IPS DF 4.7 (cell line): ENCODE data around the gene TIAM2.

Source experiments
- DNase-seq: peaks from one replicate; pipeline ENCODE4 v3.0.0-alpha.2; 2013; ENCODE audit warnings: low spot score; ENCODE audit errors: extremely low read depth

Gene TIAM2

DNA sequence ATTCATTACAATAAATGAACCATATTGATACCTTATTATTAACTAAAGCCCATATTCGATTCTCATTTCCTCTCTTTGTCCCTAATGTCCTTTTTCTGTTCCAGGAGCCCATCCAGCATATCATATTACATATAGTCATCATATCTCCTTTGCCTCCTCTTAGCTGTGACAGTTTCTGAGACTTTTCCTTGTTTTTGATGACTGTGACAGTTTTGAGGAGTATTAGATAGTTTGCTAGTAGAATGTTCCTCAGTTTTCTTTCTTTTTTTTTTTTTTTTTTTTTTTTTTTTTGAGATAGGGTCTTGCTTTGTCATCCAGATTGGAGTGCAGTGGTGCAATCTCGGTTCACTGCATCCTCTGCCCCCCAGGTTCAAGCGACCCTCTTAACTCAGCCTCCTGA is 61.6 kb downstream of the TIAM2 start:
- DNase-seq = no peak

DNA sequence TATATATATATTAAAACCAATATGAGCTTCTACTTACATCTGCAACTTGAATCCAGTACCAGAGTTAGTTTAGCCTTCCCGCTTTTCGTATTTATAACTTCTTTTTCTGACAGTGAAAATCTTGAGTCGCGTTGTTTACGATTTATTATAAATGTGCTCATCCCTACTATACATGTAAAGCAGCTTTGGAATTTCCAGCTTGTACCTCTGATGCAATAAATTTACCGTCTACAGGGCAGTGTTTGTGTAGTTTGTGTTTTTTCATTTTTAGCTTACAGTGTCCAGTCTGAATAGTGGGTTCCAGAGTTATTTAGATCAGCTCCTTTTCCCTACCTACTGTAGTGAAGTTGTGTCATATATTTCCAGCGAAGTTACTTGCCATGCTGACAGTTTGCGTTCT is 66.3 kb downstream of the TIAM2 start:
- DNase-seq = no peak

DNA sequence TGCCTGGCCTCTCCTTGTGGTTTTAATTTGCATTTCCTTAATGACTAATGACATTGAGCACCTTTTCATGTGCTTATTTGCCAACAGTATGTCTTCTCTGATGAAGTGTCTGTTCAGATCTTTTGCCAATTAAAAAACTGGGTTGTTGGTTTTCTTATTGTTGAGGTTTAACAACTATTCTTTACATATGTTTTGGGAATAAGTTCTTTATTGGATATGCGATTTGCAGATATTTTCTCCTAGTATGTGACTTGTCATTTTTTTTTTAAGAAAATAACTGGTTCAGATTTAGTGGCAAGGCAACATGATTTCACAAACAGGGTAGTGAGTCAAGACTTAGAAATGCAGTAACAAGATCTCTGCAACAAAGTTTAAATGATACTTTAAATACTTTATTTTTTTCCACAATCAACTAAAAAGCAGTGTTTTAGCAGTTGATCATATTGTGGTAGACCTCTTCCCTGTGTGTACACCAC is 67.8 kb downstream of the TIAM2 start:
- no peak for DNase-seq

DNA sequence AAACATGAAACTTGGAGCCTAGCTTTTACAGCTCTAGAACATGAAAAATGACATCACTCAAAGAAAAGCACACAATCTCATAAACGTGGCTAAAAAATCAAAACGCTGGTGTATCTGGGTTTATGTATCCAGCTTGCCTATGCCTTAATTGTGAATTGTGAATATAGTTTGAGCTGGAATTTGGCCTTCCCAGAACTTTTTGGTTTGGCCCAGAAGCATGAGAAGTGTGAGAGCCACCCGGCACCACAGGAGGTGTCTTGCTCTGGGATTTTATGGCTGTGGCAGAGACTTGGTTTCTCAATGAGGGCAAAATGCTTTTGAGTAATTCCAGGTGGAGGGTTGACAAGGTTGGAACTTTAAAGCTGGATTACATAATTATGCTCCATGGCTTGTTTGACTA is 69.2 kb downstream of the TIAM2 start:
- DNase-seq = no peak

DNA sequence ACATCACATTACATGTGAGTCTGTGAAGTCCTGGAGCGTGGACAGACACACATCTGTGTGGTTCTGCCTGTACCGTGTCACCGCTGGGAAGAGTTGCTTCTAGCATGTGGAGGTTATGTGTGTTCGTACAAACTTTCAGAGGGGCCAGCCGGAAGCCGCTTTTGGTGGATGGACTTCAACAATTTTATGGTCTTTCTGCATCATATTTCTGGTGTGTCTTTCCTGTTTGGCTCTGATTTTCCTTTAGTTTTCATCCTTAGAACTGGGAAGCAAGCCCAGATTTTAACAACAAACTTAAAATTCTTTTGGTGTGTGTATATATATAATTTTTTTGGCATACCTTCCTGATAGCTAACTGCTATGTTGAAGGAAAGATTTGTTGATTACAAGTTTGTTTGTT is 71.2 kb downstream of the TIAM2 start:
- no peak for DNase-seq

DNA sequence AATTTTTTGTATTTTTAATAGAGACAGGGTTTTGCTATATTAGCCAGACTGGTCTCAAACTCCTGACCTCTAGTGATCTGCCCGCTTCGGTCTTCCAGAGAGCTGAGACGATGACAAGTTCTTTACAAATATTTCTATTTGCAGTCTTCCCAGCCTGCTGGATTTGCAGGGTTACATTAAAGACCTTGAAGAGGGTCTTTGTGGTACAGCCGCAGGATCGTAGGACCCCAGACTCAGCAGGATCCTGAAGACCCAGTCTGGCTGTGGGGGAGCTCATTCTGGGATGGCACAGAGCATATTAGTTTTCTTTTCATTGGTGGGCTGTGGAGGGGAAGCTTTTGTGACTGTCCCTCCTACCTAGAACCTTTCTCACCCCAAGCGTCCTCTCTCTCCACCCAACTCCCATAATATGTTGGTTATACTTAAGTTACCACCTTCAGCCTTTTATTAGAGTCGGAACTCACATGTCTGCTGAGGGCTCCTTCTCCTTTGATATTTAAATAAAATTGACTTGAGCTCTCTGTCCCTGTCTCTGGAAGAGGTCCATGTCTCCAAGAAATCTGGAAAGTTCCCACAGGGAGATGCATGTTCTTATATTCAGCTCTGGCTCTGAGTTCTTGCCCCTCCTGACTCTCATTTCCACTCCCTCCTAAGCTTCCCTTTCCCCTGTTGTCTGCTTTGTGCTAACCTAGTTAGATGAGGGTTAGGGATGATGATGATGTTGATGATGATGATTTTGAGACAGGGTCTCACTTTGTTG is 72.0 kb downstream of the TIAM2 start:
- DNase-seq = no peak

DNA sequence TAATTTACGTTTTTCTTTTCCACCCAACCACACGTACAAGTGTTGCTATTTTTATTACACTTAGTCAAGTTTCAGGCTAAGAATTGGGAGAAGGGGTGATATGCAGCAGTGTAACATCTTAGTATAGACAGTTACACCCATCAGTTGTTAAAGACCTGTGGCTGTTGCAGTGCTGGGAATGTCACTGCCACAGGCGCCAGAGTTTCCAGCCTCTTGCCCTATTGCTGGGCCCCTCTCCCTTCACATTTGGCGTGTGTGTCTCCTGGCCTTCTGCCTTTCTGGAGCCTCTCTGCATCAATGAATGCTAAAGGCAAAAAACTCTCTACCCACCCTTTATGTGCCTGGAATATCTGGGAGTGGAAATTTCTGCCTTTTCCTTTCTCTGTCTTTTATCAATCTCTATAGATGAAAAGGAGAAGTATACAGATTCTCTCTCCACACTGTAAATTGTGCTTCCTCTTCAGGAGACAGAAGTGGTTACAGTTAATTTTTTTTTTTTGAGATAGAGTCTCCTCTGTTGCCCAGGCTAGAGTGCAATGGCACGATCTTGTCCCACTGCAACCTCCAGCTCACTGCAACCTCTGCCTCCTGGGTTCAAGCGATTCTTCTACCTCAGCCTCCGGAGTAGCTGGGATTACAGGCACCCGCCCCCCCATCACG is 73.0 kb downstream of the TIAM2 start:
- no peak for DNase-seq

DNA sequence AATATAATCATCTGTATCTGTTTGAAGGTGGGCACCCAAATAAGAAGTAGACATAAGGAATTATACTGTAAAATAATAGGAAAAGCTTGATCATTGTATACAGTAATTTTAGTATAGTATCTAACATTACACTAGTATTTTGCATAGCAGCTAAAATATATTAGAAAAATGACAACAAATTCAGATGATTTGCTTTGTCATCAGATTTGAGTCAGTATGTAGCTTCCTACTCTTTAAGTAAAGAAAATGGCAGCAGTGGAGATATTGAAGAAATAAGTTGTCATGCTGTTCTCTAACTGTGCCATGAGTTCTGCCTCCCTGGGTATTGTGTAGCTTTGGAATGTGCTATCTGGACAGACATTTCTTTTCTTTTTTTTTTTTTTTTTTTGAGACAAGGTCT is 74.4 kb downstream of the TIAM2 start:
- no peak for DNase-seq

DNA sequence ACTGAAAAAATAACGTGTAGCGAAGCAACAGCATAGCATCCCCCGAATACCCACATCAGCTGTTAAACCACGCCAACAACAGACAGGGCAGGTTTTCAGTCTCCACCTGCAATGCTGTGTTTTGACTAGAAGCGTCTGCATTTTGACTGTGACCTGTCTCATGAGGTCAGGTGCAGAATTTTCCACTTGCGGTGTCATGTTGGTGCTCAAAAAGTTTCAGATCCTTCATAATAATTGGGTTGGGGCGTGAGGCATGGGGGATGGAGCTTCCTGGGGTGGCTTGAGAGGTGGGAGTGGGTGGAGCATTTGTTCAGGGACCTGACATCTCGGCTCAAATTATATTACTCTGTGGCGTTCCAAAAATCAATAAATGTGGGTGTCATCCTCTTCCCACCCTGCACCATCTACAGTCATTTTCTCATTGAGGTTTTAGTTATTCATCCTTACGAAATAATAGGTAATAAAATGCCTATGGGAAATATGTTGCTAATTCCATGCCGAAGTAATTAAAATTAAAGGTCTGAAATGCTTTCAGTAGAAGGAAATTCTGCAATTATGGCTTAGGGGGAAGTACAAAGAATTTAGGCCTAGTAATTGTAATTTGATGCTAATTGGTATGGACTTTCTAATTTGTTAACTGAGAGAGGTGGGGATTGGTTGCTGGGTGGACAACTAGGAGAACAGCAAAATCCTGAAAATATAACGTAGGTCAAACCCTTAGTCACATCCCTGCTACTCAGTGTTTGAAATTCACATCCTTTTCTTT is 81.0 kb downstream of the TIAM2 start:
- DNase-seq = no peak

DNA sequence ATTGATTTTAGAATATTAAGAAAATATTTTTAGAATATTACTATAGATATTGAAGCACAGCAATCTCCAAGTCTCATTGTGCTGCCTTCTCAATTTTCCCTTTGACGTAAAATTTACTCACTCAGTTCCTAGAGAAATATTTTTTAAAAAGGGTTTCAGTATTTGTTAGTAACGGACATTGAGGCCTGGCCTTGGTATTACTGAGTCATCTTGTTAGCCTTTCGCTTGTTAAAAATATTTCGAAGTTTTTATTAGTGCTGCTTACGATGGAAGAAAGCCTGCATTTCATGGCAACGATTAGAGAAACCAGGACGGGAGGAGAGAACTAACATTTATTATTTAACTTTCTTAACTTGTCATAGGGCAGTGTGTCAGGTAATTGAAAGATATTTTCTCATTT is 82.2 kb downstream of the TIAM2 start:
- DNase-seq = no peak

DNA sequence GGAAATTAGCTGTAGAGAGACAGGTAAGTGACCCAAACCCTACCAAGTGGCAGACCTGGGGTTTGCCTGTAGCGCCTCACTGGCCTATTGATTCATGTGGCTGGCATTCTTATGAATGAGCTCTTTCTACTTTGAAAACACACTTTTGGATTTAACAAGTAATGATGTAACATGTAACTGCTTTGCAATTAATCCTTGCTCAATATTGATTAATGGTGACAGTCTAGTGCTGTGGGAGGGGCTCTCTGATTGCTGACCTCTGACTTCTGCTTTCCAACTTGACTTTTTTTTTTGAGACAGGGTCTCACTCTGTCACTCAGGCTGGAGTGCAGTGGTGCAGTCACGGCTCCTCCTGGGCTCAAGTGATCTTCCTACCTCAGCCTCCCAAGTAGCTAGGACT is 82.7 kb downstream of the TIAM2 start:
- DNase-seq = no peak

DNA sequence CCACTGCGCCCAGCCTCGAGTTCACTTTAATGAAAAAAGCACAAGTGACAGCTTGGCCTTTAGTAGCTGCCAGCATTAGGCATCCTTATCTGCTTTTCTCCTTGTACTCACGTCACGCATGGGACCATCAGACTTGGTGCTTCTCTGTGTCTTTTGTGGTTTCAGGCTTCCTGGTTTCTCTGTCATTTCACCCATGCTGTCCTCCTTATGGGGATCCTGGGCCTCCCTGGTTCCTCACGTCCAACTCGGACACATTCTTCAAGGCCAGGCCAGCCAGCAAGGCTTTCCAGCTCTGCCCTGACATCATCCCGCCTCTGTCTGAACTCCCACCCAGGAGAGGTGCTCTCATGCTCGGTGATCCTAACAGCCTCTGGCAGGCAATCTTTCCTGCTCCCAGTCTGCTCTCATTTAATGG is 83.2 kb downstream of the TIAM2 start:
- no peak for DNase-seq

DNA sequence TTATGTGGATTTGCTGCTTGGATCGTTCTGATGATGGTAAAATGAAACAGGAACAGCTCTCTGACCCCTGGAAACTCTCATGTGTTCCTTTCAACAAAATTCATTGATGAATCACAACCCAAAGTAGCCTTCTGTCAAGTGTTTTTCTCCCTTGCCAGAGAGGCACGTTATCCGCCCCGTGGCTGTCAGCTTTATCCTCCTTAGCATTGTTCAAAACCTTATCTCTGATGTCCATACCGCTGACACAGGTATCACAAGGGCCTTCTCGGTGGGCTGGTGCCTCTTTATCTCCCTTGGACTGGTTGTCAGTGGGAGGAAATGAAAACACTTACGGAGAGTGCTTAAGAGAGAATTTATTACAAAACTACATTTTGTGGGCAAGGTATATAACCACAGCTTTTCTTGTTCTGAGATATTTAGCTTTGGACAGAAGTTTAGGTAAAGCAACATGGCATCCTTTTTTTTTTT is 84.9 kb downstream of the TIAM2 start:
- no peak for DNase-seq

DNA sequence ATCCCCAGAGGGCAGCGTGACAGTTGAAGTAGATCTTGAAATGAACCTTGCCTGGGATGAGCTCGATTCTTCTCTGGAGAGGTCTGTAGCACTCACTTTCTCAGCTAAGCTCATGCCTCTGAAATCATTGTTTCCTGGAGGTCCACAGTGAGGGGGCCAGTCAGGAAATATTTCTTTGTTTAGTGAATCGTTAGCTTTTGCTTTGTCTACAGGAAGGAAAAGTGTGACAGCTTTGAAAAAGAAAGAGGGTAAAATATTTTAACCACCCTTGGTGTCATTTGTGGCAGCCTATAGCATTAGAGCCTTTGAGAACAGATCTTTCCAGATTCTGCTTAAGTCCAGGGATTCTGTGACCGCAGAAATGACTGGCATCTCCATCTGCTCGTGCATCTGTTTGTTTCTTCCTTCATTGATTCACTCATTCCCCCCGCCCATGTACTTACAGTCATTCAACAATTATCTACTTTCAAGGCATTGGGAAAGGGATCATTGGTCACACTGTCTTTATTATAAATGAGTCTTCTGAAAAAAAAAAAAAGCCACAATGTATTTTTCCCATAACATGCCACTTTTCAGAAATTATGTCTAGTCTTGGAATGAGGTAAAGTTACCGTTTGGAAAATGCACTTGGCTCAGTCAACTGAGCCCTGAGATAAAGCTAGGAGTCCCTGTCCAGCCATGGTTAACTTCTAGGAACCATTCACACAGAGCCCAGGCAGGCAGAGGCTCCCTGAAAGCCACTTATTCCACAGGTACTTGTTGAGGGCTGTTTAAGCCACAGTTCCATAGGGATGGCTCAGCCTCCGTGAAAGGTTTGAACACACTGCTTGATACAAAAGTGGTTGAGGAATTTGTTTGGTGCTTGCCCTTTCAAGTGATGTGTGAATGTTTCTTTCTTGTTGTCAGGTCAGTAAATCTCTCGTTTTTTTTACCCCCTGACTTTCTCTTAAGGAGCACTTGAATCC is 86.0 kb downstream of the TIAM2 start:
- DNase-seq = no peak

DNA sequence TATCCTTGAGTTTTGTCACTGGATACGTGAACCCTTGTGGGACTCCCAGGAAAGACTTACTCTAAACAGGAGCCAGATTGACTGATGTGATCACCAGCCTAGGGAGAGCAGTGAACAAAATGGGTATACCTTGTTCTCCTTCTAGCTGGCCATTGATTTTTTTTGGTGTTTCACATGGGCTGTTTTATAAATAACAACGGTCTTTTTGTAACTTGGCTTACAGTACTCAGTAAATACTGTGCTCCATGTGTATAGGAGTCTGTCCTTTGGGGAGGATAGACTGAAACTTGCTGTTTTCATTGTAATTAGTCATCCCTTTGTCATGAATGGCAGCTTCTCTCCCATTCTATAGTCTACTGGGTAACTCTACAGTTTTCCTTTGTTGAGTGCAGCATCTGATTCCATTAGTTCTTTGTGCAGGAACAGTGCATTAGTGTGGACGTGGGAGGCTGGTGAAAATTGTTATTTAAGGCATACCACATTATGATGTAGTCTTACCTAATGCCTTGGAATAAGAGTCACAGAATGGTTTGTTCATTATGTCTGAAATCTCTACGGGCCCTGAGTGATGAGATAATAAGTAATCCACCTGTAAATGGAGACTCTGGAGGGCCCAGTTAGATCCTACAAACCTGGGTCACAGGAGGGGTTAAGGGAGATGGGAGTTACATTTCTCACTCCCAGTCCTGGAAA is 89.5 kb downstream of the TIAM2 start:
- DNase-seq = no peak

DNA sequence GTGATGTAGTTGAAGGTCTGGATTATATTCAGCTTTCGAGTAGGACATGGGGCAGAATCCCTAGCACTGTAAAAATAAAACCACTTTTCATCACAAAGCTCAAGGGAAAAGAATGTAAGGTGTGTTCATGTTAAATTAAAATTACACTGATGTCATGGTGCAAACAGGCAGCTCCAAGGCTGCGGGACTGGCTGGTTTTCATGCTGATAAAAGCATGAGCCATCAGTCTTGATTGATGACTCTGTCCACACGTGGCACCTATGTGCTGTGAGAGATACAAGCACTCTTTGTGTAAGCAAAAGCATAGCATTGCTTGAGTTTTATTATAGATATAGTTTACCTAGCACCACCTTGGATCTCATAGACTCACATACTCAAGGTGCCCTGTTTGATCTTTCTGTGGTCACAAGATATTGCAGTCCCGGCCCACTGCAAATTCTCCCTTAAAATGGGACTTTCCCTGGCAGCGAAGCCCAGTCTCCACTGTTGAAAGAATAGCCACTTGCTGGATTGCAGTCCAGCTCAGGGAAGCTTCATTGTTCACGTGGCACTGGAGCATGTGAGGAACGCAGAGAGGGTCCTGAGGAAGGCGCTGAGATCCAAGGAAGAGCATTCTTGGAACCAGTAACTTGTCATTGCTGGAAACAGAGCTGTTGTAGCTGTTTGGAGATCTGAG is 90.6 kb downstream of the TIAM2 start:
- no peak for DNase-seq

DNA sequence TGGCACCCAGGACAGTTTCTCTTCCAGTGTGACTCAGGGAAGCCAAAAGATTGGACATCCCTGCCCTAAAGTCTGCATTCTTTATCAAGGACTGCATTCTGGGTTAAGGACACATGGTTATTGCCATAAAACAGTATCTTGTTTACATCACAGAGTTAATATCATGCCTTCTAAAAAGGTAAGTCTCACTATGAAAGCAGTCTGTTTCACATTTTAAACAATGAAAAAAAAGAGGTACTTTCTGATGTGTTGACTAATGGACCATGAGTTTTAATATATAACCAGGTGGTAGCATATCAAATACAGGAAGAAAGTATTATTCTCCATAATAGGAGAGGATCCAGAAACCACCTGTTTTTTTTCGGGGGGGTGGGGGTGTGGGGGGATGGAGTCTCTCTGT is 93.7 kb downstream of the TIAM2 start:
- no peak for DNase-seq

DNA sequence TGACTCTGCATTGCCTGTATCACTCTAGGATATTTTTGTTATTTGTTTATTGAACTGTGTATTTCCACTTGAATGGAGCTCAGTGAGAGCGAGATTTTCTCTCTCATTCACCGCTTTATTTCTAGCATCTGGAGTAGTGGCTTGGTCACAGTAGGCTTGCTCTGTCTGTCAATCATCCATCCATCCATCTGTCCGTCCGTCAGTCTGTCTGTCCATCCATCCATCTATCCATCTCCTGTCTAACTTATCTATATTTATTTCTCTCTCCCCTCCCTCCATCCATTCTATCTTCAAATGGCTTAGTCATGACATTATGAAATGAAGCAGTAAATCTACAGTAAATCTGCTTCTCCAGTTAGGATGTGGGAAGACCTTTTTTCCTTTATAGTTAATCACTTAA is 94.6 kb downstream of the TIAM2 start:
- DNase-seq = no peak

DNA sequence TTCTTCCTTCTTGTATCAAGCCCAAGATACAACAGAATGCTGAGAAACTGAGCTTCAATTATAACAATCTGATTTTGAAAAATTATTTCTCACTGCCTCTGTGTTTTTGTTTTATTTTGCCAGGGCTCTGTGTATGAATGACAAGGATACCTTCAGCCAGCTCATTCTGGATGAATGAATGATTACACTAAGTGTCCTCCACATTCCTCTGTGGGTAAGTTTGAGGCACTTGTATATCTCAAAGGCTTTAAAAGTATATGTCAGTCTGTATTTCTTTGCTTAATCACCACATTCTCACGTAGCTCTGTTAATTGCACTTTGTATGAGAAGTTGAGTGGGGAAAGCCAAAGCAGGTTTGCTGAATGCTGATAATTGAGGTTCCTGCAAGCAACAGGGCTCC is 95.1 kb downstream of the TIAM2 start:
- no peak for DNase-seq

DNA sequence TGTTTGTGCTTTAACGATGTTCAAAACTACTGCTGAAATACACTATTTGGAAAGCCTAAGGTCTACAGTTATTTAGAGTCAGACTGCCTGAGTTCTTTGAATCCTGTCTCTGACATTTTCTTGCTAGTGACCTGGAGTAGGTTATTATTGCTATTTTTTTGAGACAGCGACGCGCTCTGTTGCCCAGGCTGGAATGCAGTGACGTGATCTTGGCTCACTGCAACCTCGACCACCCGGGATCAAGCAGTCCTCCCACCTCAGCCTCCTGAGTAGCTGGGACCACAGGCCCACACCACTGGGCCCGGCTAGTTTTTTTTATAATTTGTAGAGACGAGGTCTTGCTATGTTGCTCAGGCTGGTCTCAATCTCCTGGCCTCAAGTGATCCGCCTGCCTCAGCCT is 96.6 kb downstream of the TIAM2 start:
- no peak for DNase-seq
